ENCODE data around the gene CCM2.

CCM2 gene

DNA sequence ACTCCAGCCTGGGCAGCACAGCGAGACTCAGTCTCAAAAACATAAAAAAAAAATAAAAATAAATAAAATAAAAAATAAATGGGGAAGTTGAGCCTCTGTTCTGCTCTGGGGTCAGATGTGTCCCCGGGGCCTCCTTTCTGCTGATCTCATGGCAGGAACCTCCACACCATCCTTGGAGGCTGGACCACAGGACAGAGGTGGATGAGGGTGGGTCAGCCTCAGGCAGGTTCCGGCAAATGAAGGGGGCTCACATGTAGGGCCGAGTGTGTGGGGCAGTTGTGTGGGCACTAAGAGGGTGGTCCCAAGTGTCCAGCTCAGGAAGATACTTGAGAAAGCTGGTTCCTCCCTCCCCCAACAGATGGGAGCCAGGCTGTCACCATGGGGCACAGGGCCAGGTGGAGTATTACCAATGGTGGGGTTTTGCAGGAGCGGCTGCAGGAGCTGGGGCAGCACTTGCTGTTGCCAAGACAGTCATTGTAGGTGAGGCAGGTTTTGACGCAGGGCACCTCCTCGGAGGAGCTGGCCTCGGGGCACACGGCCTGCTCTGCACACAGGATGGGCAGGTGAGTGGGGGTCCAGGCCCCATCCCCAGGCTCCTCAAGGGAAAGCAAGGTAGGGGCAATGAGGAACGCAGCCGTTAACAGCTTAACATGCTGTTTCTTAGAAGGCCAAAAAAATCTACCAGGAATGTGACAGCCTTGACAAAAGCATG, 125.3 kb downstream of the CCM2 start:
- H3K4me3 ChIP-seq (ENCODE audit: low read depth, low read length), result no peak overlapping the region
- TF ChIP-seq, protein P1, sequence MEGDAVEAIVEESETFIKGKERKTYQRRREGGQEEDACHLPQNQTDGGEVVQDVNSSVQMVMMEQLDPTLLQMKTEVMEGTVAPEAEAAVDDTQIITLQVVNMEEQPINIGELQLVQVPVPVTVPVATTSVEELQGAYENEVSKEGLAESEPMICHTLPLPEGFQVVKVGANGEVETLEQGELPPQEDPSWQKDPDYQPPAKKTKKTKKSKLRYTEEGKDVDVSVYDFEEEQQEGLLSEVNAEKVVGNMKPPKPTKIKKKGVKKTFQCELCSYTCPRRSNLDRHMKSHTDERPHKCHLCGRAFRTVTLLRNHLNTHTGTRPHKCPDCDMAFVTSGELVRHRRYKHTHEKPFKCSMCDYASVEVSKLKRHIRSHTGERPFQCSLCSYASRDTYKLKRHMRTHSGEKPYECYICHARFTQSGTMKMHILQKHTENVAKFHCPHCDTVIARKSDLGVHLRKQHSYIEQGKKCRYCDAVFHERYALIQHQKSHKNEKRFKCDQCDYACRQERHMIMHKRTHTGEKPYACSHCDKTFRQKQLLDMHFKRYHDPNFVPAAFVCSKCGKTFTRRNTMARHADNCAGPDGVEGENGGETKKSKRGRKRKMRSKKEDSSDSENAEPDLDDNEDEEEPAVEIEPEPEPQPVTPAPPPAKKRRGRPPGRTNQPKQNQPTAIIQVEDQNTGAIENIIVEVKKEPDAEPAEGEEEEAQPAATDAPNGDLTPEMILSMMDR (IDR thresholded peaks at IDR 0.05; ENCODE audit: borderline replicate concordance, insufficient read depth, low read depth, low read length), result no peak

Measured in GM12875 (cell line).